GM23338 (cell line): ENCODE results near the gene ZNFX1. TPM values are rescaled to one million over a fixed set of nuclear protein-coding genes. Genes with fewer than 3 reads are reported as not detected.

Experiments used
- ATAC-seq: fragments of 200-7000 bp; cut with Tn5 transposase; 3 replicates; pipeline ENCODE4 v1.9.1; 2020
- DNase-seq: peaks from one replicate; pipeline ENCODE4 v3.0.0-alpha.2; 2015; ENCODE audit warnings: low spot score
- H2AFZ ChIP-seq: fragments of 200-600 bp; sonication (generic); 2 replicates; pipeline ENCODE4 v1.8.0; 2016; ENCODE audit warnings: antibody characterized with exemption, mild to moderate bottlenecking, moderate library complexity
- H3F3A ChIP-seq: fragments of 200-600 bp; sonication (generic); replicated peaks from 2 replicates; pipeline ENCODE4 v1.8.0; 2017; ENCODE audit warnings: antibody characterized with exemption, mixed run types, low read depth
- H3K27ac ChIP-seq: fragments of 200-600 bp; sonication (generic); 2 replicates; pipeline ENCODE4 v1.6.1; 2016; ENCODE audit warnings: low read depth
- H3K27me3 ChIP-seq: fragments of 200-600 bp; sonication (generic); 2 replicates; pipeline ENCODE4 v1.8.0; 2016; ENCODE audit warnings: mild to moderate bottlenecking, mixed run types, moderate library complexity; ENCODE audit not compliant: insufficient read depth
- H3K36me3 ChIP-seq: fragments of 200-600 bp; sonication (generic); 2 replicates; pipeline ENCODE4 v1.8.0; 2016; ENCODE audit warnings: mild to moderate bottlenecking; ENCODE audit not compliant: insufficient read depth
- H3K4me1 ChIP-seq: fragments of 200-600 bp; sonication (generic); 2 replicates; pipeline ENCODE4 v1.8.0; 2016; ENCODE audit warnings: mild to moderate bottlenecking, moderate library complexity; ENCODE audit not compliant: insufficient read depth
- H3K4me2 ChIP-seq: fragments of 200-600 bp; sonication (generic); 2 replicates; pipeline ENCODE4 v1.7.1; 2017; ENCODE audit warnings: mixed run types
- H3K4me3 ChIP-seq: fragments of 200-600 bp; sonication (generic); 2 replicates; pipeline ENCODE4 v1.6.1; 2016; ENCODE audit warnings: mixed run types
- H3K79me2 ChIP-seq: fragments of 200-600 bp; sonication (generic); replicated peaks from 2 replicates; pipeline ENCODE4 v1.8.0; 2017; ENCODE audit warnings: mild to moderate bottlenecking; ENCODE audit not compliant: insufficient read depth
- H3K9me2 ChIP-seq: fragments of 200-600 bp; sonication (generic); 2 replicates; pipeline ENCODE4 v1.8.0; 2017; ENCODE audit not compliant: insufficient read depth
- H4K20me1 ChIP-seq: fragments of 200-600 bp; sonication (generic); replicated peaks from 2 replicates; pipeline ENCODE4 v1.8.0; 2017; ENCODE audit warnings: mild to moderate bottlenecking; ENCODE audit not compliant: insufficient read depth
- H3K27ac Mint-ChIP-seq: 2 replicates; pipeline ENCODE4 v1.8.0; 2020; ENCODE audit warnings: inconsistent platforms, mild to moderate bottlenecking, moderate library complexity, mixed read lengths
- H3K27me3 Mint-ChIP-seq: 3 replicates; pipeline ENCODE4 v1.8.0; 2022; ENCODE audit warnings: low read depth, mild to moderate bottlenecking, moderate library complexity, mixed read lengths, inconsistent platforms; ENCODE audit not compliant: insufficient read depth, poor library complexity
- H3K36me3 Mint-ChIP-seq: 3 replicates; pipeline ENCODE4 v1.8.0; 2021; ENCODE audit warnings: low read depth, mild to moderate bottlenecking, inconsistent platforms, moderate library complexity, mixed read lengths
- H3K4me1 Mint-ChIP-seq: 3 replicates; pipeline ENCODE4 v1.8.0; 2020; ENCODE audit warnings: mild to moderate bottlenecking, inconsistent platforms, mixed read lengths
- H3K4me3 Mint-ChIP-seq: 3 replicates; pipeline ENCODE4 v1.8.0; 2021; ENCODE audit warnings: moderate library complexity, mild to moderate bottlenecking, inconsistent platforms, mixed read lengths
- H3K9me3 Mint-ChIP-seq: 3 replicates; pipeline ENCODE4 v1.8.0; 2020; ENCODE audit warnings: moderate library complexity, mild to moderate bottlenecking, inconsistent platforms, mixed read lengths
- CREB1 ChIP-seq: fragments of 250-450 bp; sonication (Bioruptor Pico); IDR thresholded peaks from 2 replicates; pipeline ENCODE4 v1.5.0; 2020; ENCODE audit warnings: low read depth, mild to moderate bottlenecking, moderate library complexity
- CTCF ChIP-seq, 2 experiments: fragments of 200-600 bp in 1 of 2; sonication (generic) in 1 of 2; conservative IDR thresholded peaks; 2 replicates each; pipeline versions ENCODE4 v1.5.1 to v1.6.1; 2016 to 2017; ENCODE audit warnings: antibody characterized with exemption in 2 of 2, low read depth in 2 of 2, mild to moderate bottlenecking in 2 of 2, moderate library complexity in 1 of 2
- EZH2 ChIP-seq: fragments of 200-600 bp; sonication (generic); IDR thresholded peaks from one replicate; pipeline ENCODE4 v1.8.0; 2017; ENCODE audit warnings: antibody characterized with exemption, mild to moderate bottlenecking, low read depth; ENCODE audit not compliant: unreplicated experiment
- EZH2phosphoT487 ChIP-seq: fragments of 200-600 bp; sonication (generic); IDR thresholded peaks from one replicate; pipeline ENCODE4 v1.8.1; 2018; ENCODE audit warnings: antibody characterized with exemption; ENCODE audit not compliant: unreplicated experiment
- NANOG ChIP-seq: IDR thresholded peaks from 2 replicates; pipeline ENCODE4 v1.6.1; 2016; ENCODE audit warnings: antibody characterized with exemption, borderline replicate concordance
- REST ChIP-seq: IDR thresholded peaks from one replicate; pipeline ENCODE4 v1.6.1; 2018; ENCODE audit warnings: antibody characterized with exemption; ENCODE audit not compliant: unreplicated experiment
- STAT1 ChIP-seq: IDR thresholded peaks from one replicate; pipeline ENCODE4 v1.6.1; 2016; ENCODE audit warnings: antibody characterized with exemption; ENCODE audit not compliant: unreplicated experiment
- ZNF114 ChIP-seq: fragments of 250-450 bp; sonication (Bioruptor Pico); IDR thresholded peaks from 2 replicates; pipeline ENCODE4 v1.5.0; 2020; ENCODE audit warnings: mild to moderate bottlenecking, moderate library complexity
- ZNF462 ChIP-seq: fragments of 250-450 bp; sonication (Bioruptor Pico); IDR thresholded peaks from 2 replicates; pipeline ENCODE4 v1.5.0; 2020; ENCODE audit warnings: mild to moderate bottlenecking, moderate library complexity
- polyA plus RNA-seq: library from polyadenylated mRNA; unstranded; fragments of >200 nt; fragmentation: Nextera tagmentation; extraction: Ambion mirVana; gene quantifications from 2 replicates; pipeline ENCODE4 v1.2.1, GENCODE V29; 2016
- total RNA-seq: library from RNA; depleted of rRNA; stranded (reverse); fragments of >200 nt; shearing (Covaris generic); gene quantifications from 2 replicates; pipeline ENCODE4 v1.2.3, GENCODE V29; 2014

The ZNFX1 gene
- total and polyA plus RNA-seq, 2 experiments from 2014 or later, result 6.1 to 12.1 TPM

- no peak for TF ChIP-seq REST
- no peak for TF ChIP-seq NANOG
- no peak for TF ChIP-seq ZNF114
These were observed 10.5 kb downstream of the ZNFX1 start (continued) for GRCh38 chr20:49267327-49267726.

GRCh38 chr20:49262444-49262843 is 15.4 kb downstream of the ZNFX1 start:
- ATAC-seq (no peak), DNase-seq (no peak)
- Histone ChIP-seq H3K79me2 (peaks cover 16% of the 10 kb centered on the region), H3F3A (no peaks in the 10 kb centered on the region), H3K36me3 (peaks cover 54% of the 10 kb centered on the region), H4K20me1 (peaks cover 18% of the 10 kb centered on the region; the same call in 1 of the 2 replicates), H3K4me3 (no peak overlapping the region), H3K4me2 (no peak overlapping the region), H3K9me2 (no peaks in the 10 kb centered on the region), H3K27ac (no peak overlapping the region), H3K27me3 (no peaks in the 10 kb centered on the region), H2AFZ (no peak overlapping the region), H3K4me1 (no peaks in the 10 kb centered on the region)
- Mint-ChIP-seq H3K9me3 (no peaks in the 10 kb centered on the region), H3K4me3 (no peak overlapping the region), H3K27ac (no peak overlapping the region), H3K27me3 (peaks cover 3% of the 10 kb centered on the region), H3K4me1 (no peaks in the 10 kb centered on the region), H3K36me3 (peaks cover 66% of the 10 kb centered on the region)
- TF ChIP-seq STAT1 (no peak), ZNF462 (CRISPR knock-in tag) (no peak), REST (no peak), NANOG (no peak), EZH2 (no peak), CTCF (conservative IDR thresholded peaks at IDR 0.05; ENCODE audit: low read depth in 2 of 2) (no peak), CREB1 (CRISPR knock-in tag) (no peak), EZH2phosphoT487 (no peak)
